GM23248 (cell line): ENCODE results near the gene TMEM150A. TPM values are rescaled to one million over a fixed set of nuclear protein-coding genes. Genes with fewer than 3 reads are reported as not detected.

Source experiments
- DNase-seq: peaks from one replicate; pipeline ENCODE4 v3.0.0-alpha.2; 2015
- H2AFZ ChIP-seq: fragments of 200-600 bp; sonication (generic); 2 replicates; pipeline ENCODE4 v1.6.1; 2016; ENCODE audit warnings: antibody characterized with exemption
- H3F3A ChIP-seq: fragments of 200-600 bp; sonication (generic); 2 replicates; pipeline ENCODE4 v1.6.1; 2016; ENCODE audit warnings: mild to moderate bottlenecking, antibody characterized with exemption, mixed run types; ENCODE audit not compliant: insufficient read depth
- H3K27ac ChIP-seq: fragments of 200-600 bp; sonication (generic); 2 replicates; pipeline ENCODE4 v1.5.1; 2016; ENCODE audit warnings: mild to moderate bottlenecking
- H3K27me3 ChIP-seq: fragments of 200-600 bp; sonication (generic); replicated peaks from 2 replicates; pipeline ENCODE4 v1.6.1; 2016; ENCODE audit warnings: mild to moderate bottlenecking; ENCODE audit not compliant: insufficient read depth
- H3K36me3 ChIP-seq: fragments of 200-600 bp; sonication (generic); 2 replicates; pipeline ENCODE4 v1.6.1; 2016; ENCODE audit warnings: low read depth, mild to moderate bottlenecking
- H3K4me1 ChIP-seq: fragments of 200-600 bp; sonication (generic); 2 replicates; pipeline ENCODE4 v1.6.1; 2016; ENCODE audit warnings: mild to moderate bottlenecking; ENCODE audit not compliant: insufficient read depth
- H3K4me2 ChIP-seq: fragments of 200-600 bp; sonication (generic); one replicate; pipeline ENCODE4 v1.6.1; 2016; ENCODE audit warnings: mild to moderate bottlenecking; ENCODE audit not compliant: unreplicated experiment
- H3K4me3 ChIP-seq: fragments of 200-600 bp; sonication (generic); 2 replicates; pipeline ENCODE4 v1.5.1; 2016; ENCODE audit warnings: mild to moderate bottlenecking
- H3K79me2 ChIP-seq: fragments of 200-600 bp; sonication (generic); 2 replicates; pipeline ENCODE4 v1.6.1; 2016; ENCODE audit warnings: mild to moderate bottlenecking; ENCODE audit not compliant: insufficient read depth
- H3K9ac ChIP-seq: fragments of 200-600 bp; sonication (generic); 2 replicates; pipeline ENCODE4 v1.6.1; 2016; ENCODE audit warnings: mild to moderate bottlenecking
- H3K9me2 ChIP-seq: fragments of 200-600 bp; sonication (generic); 2 replicates; pipeline ENCODE4 v1.6.1; 2016; ENCODE audit warnings: mixed run types, mild to moderate bottlenecking, moderate library complexity; ENCODE audit not compliant: insufficient read depth
- H3K9me3 ChIP-seq: fragments of 200-600 bp; sonication (generic); one replicate; pipeline ENCODE4 v1.6.1; 2017; ENCODE audit warnings: low read depth
- H4K20me1 ChIP-seq: fragments of 200-600 bp; sonication (generic); 2 replicates; pipeline ENCODE4 v1.6.0; 2016; ENCODE audit not compliant: insufficient read depth
- EZH2 ChIP-seq: fragments of 200-600 bp; sonication (generic); IDR thresholded peaks from 2 replicates; pipeline ENCODE4 v1.6.1; 2018; ENCODE audit warnings: antibody characterized with exemption, mild to moderate bottlenecking; ENCODE audit not compliant: insufficient read depth, poor library complexity, severe bottlenecking
- EZH2phosphoT487 ChIP-seq: fragments of 200-600 bp; sonication (generic); IDR thresholded peaks from 2 replicates; pipeline ENCODE4 v1.6.1; 2018; ENCODE audit warnings: antibody characterized with exemption, moderate library complexity, mild to moderate bottlenecking, low read depth; ENCODE audit not compliant: insufficient read depth
- WGBS, 2 experiments: methylation state at CpG; one replicate each; pipeline ENCODE4 v1.1.6; 2015 to 2017; ENCODE audit warnings: low lambda C conversion rate in 2 of 2, low coverage in 1 of 2; ENCODE audit errors: missing lambda C conversion rate in 2 of 2; 5-methylcytosine and 5-hydroxymethylcytosine counted together
- in situ Hi-C: fragments of 300-500 bp; cut with MboI; formaldehyde crosslinking; loops from 2 replicates; pipeline ENCODE4 v1.15.0; 2020
- polyA plus RNA-seq: library from polyadenylated mRNA; unstranded; fragments of >200 nt; fragmentation: Nextera tagmentation; extraction: Ambion mirVana; gene quantifications from 2 replicates; pipeline ENCODE4 v1.2.1, GENCODE V29; 2016
- total RNA-seq: library from RNA; depleted of rRNA; stranded (reverse); fragments of >200 nt; shearing (Covaris generic); gene quantifications from 2 replicates; pipeline ENCODE4 v1.2.3, GENCODE V29; 2014

Gene TMEM150A
- total and polyA plus RNA-seq, 2 experiments from 2014 or later, result 20.9 to 35.7 TPM

- H3K4me2 ChIP-seq, result no peak overlapping the region
- in situ Hi-C loops, result no loop called here
- H4K20me1 ChIP-seq, result no peaks in the 10 kb centered on the region
- H3K36me3 ChIP-seq, result peaks cover 8% of the 10 kb centered on the region; the same call in 1 of the 2 replicates
- no peaks in the 10 kb centered on the region for H3K9me3 ChIP-seq
- no peaks in the 10 kb centered on the region for H3K27me3 ChIP-seq
- peaks cover 50% of the 10 kb centered on the region for H3K79me2 ChIP-seq
- H3K4me1 ChIP-seq, result peaks cover 17% of the 10 kb centered on the region
- H3K9ac ChIP-seq, result no peak overlapping the region
- 74 to 75% methylated on average over 14 of the region's 14 CpGs for WGBS, 2 experiments
- H3K9me2 ChIP-seq, result no peaks in the 10 kb centered on the region
- no peak overlapping the region for H3K27ac ChIP-seq
- H2AFZ ChIP-seq, result no peak overlapping the region
- no peak overlapping the region for H3K4me3 ChIP-seq
- H3F3A ChIP-seq, result peaks cover 15% of the 10 kb centered on the region
- no peak for DNase-seq
- no peak for TF ChIP-seq EZH2
- no peak for TF ChIP-seq EZH2phosphoT487
These were observed 3.7 kb downstream of the TMEM150A start for GRCh38 chr2:85598594-85599340.

GRCh38 chr2:85597241-85597640, 5.3 kb downstream of the TMEM150A start:
- Histone ChIP-seq H3K27ac (no peak overlapping the region), H3K36me3 (peaks cover 8% of the 10 kb centered on the region; the same call in 1 of the 2 replicates), H3K9ac (peak overlapping the region; percentile 88; the same call in 1 of the 2 replicates), H4K20me1 (no peaks in the 10 kb centered on the region), H3K4me2 (peak overlapping the region; percentile 83), H3K9me2 (no peaks in the 10 kb centered on the region), H3K4me1 (peaks cover 15% of the 10 kb centered on the region), H3K79me2 (peaks cover 61% of the 10 kb centered on the region), H2AFZ (no peak overlapping the region), H3K27me3 (no peaks in the 10 kb centered on the region), H3K9me3 (no peaks in the 10 kb centered on the region), H3K4me3 (peak overlapping the region; percentile 79; the same call in 1 of the 2 replicates), H3F3A (peaks cover 10% of the 10 kb centered on the region)
- in situ Hi-C loops, result no loop called here
- no peak for DNase-seq
- no peak for TF ChIP-seq EZH2phosphoT487
- TF ChIP-seq EZH2, result no peak
- WGBS, 2 experiments, result 62 to 68% methylated on average over 5 of the region's 5 CpGs

GRCh38 chr2:85596486-85597143, 5.9 kb downstream of the TMEM150A start:
- H3K79me2 ChIP-seq, result peaks cover 67% of the 10 kb centered on the region
- H3K9me3 ChIP-seq, result no peaks in the 10 kb centered on the region
- peak overlapping the region; percentile 89 for H3K27ac ChIP-seq
- no peaks in the 10 kb centered on the region for H3K27me3 ChIP-seq
- no peak overlapping the region for H2AFZ ChIP-seq
- H3K9ac ChIP-seq, result peak overlapping the region; percentile 88
- 64 to 69% methylated on average over 3 of the region's 3 CpGs for WGBS, 2 experiments
- H3K4me3 ChIP-seq, result peak overlapping the region; percentile 79
- H3F3A ChIP-seq, result peaks cover 15% of the 10 kb centered on the region
- no peaks in the 10 kb centered on the region for H3K9me2 ChIP-seq
- no peak for TF ChIP-seq EZH2phosphoT487
- no peak for TF ChIP-seq EZH2
- H3K4me1 ChIP-seq, result peaks cover 21% of the 10 kb centered on the region
- in situ Hi-C loops, result no loop called here
- H3K4me2 ChIP-seq, result peak overlapping the region; percentile 83
- DNase-seq, result peak; percentile 32
- no peaks in the 10 kb centered on the region for H4K20me1 ChIP-seq
- H3K36me3 ChIP-seq, result peaks cover 8% of the 10 kb centered on the region; the same call in 1 of the 2 replicates

DNA sequence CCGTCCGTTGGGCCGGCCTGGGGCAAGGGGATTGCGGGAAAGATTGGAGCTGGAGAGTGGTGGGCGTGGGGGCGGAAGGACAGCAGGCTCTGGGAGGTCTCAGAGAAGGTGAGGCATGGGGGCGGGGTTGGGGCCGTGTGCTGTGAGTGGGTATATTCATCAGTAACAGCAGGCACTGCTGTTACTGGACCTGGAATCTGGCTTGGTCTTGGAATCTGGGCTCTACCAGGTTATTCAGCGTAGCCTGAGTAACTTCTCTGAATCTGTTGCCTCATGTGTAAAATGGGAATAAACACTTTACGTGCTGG, 6.5 kb downstream of the TMEM150A start:
- no peaks in the 10 kb centered on the region for H3K9me3 ChIP-seq
- peak overlapping the region; percentile 88 for H3K9ac ChIP-seq
- no peaks in the 10 kb centered on the region for H3K27me3 ChIP-seq
- peaks cover 71% of the 10 kb centered on the region for H3K79me2 ChIP-seq
- peaks cover 28% of the 10 kb centered on the region for H3K4me1 ChIP-seq
- in situ Hi-C loops, result no loop called here
- TF ChIP-seq EZH2 (no peak), EZH2phosphoT487 (no peak)
- H3K4me2 ChIP-seq, result peak overlapping the region; percentile 83
- peaks cover 8% of the 10 kb centered on the region; the same call in 1 of the 2 replicates for H3K36me3 ChIP-seq
- DNase-seq, result no peak
- 1 to 2% methylated on average over 8 to 10 of the region's 10 CpGs for WGBS, 2 experiments
- no peaks in the 10 kb centered on the region for H3K9me2 ChIP-seq
- H4K20me1 ChIP-seq, result no peaks in the 10 kb centered on the region
- peak overlapping the region; percentile 79 for H3K4me3 ChIP-seq
- peak overlapping the region; percentile 89 for H3K27ac ChIP-seq
- H2AFZ ChIP-seq, result peak overlapping the region; percentile 76
- peaks cover 21% of the 10 kb centered on the region for H3F3A ChIP-seq
